GM21786 (cell line): ENCODE data around the gene PDIA2.
"Not testable (repeated sequence)": the region's sequence is repeated elsewhere in the genome, so short reads cannot be mapped to it uniquely, and the experiment has no call there.

ENCODE experiments used
- ATAC-seq: cut with Tn5 transposase; IDR thresholded peaks from one replicate; pipeline ENCODE4 v1.9.1; 2021; ENCODE audit not compliant: unreplicated experiment

Gene PDIA2

DNA sequence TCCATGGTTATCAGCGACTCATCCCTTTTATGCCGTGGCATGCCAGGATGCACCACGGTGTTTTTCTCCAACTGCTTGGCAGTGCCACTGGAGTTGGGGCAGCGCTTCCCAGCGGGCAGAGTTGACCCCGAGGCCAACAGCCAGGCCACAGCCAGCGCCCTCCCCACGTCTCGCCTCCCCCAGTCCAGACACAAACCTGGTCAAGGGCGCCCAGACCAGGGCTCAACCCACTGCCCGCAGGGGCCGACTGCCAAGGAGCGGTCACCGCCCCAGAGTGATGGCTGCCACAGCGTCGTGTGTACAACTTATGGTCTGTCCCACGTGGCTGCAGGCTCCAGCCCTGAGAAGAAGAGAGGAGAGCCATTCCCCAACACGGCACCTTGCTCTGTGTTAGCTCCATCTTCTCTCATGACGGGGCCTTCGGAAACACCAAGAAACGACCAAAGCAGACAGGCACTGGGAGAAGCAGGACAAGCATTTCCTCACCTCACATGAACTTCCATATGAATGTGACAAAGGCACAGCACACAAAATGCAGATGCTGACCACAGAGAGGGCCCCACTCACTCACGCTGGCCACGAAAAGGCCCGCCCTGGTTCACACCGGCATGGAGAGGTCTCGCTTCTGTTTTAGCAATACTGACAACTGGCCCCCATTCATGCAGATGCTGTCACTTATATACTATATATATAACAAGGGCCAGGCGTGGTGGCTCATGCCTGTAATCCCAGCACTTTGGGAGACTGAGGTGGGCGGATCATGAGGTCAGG, 42.6 kb downstream of the PDIA2 start:
- ATAC-seq, result no peak

DNA sequence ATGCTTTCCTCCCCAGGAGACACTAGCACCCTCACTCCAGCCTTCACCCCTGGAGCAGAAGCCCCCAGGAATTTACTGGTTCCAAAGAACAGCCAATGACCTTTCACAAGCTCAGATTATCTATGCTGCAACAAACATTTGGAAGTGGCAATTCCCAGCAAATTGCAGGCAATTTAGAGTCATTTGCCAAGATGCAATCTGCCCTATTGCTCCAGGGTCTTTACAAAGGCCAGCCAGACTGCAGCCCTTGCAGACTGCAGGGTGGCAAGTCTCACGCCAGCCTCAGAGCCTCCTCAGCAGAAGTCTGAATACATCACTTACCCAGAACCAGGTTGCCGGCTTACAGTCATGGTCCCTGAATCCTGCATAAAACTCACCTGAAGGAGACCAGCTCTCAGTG, 47.8 kb downstream of the PDIA2 start:
- ATAC-seq, result no peak

DNA sequence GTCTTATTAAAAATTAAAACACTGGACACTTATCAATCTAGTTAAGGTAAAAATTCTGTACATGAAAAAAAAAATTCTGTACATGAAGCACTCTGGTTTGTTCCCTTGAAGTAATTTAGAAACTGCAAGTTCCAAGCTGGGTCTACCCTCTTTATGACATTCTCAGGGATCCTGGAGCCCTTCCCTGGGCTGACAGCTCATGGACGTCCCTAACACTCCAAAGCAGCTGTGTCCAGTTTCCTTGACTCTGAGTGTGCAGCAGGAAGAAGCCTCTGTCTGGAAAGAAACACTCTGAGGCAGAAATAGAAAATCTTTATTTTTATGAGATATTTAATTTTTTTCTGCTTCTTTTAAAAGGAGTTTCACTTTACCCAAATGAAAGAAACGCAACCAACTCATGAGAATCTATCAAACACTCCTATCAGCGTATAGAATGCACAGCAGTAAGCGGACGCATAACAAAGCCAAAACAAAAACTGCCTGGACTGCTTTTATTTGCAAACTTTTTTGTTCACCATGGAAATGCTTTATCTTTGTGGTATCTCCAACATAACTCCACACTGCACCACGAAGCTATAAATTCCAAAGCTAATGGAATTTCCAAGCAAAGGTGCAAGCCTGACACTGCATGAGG, 48.3 kb downstream of the PDIA2 start:
- ATAC-seq, result not testable (repeated sequence)

DNA sequence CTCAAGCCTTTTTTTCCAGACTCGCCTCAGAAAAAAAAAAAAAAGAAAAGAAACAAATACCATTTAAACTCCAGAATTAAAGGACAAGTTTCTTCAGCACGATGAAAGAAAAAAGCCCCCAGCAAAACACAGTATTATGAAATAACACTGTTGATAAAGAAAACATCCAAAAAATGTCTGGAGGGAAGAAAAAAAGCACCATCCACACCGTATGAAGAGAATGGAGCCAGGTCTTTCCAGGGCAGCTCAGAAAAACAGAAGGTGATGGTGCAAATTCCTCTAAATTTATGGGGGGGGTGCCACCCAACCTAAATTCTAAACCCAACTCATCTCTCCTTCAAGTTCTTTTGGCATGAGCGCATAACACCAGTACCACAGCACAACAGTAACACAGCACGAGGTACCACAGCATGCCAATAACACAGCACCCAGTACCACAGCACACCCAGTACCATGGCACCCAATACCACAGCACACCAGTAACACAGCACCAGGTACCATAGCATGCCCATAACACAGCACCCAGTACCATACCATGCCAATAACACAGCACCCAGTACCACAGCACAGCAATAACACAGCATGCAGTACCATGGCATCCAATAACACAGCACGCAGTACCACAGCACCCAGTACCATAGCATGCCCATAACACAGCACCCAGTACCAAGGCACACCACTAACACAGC, 50.6 kb downstream of the PDIA2 start:
- ATAC-seq, result no peak

DNA sequence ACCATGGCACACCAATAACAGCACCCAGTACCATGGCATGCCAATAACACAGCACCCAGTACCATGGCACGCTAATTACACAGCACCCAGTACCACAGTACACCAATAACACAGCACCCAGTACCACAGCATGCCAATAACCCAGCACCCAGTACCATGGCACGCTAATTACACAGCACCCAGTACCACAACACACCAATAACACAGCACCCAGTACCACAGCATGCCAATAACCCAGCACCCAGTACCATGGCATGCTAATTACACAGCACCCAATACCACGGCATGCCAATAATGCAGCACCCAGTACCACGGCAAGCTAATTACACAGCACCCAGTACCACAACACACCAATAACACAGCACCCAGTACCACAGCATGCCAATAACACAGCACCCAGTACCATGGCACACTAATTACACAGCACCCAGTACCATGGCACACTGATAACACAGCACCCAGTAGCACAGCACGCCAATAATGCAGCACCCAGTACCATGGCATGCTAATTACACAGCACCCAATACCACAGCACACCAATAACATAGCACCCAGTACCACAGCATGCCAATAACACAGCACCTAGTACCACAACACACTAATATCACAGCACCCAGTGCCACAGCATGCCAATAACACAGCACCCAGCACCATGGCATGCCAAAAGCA, 51.3 kb downstream of the PDIA2 start:
- ATAC-seq, result not testable (repeated sequence)

DNA sequence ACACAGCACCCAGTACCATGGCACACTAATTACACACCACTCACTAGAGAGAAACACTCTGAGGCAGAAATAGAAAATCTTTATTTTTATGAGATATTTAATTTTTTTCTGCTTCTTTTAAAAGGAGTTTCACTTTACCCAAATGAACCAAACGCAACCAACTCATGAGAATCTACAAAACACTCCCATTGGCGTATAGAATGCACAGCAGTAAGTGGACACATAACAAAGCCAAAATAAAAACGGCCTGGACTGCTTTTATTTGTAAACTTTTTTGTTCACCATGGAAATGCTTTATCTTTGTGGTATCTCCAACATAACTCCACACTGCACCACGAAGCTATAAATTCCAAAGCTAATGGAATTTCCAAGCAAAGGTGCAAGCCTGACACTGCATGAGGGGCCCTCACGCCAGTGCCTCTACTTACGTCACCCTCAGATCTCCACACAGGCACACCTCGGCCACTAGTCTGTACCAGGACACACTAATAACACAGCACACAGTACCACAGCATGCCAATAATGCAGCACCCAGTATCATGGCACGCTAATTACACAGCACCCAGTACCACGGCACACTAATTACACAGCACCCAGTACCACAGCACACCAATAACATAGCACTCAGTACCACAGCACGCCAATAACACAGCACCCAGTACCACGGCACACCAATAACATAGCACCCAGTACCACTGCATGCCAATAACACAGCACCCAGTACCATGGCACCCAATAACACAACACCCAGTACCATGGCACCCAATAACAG, 52.1 kb downstream of the PDIA2 start:
- ATAC-seq, result not testable (repeated sequence)

DNA sequence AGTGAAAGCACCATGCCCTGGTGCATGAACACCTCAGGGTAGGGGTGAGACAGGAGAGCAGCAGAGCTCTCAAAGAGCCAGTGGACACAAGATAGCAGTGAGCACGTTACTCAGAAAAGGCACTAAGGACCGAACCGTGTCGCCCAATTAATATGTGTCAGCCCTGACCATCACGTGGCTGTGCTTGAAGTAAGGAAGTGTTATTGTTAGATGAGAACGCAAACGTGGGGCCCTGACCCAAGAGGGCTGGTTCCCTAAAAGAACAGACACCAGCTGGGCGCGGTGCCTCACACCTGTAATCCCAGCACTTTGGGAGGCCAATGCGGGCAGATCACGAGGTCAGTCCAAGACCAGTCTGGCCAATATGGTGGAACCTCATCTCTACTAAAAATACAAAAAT, 53.3 kb downstream of the PDIA2 start:
- ATAC-seq, result no peak
